ENCODE results near the gene RXFP2.

RXFP2 gene

DNA sequence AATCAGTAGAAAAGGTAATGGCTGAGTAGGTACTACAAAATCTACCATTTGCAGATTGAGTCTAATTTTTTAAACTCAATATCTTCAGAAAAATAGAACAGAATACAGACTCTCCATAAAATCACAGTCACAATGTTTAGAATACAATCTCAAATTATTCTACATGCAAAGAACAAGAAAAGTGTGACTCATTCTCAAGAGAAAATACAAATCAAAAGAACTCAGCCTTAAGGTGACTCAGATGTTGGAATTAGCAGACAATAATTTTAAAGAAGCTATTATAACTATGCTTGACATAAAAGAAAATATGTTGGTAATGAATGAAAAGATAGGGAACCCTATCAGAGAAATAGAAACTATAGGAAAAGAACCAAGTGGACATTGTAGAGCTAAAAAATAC lies 78.9 kb downstream of the RXFP2 start:
- FAIRE-seq, result no peak
- DNase-seq (ENCODE audit: extremely low spot score, insufficient read length, low read depth), result no peak

DNA sequence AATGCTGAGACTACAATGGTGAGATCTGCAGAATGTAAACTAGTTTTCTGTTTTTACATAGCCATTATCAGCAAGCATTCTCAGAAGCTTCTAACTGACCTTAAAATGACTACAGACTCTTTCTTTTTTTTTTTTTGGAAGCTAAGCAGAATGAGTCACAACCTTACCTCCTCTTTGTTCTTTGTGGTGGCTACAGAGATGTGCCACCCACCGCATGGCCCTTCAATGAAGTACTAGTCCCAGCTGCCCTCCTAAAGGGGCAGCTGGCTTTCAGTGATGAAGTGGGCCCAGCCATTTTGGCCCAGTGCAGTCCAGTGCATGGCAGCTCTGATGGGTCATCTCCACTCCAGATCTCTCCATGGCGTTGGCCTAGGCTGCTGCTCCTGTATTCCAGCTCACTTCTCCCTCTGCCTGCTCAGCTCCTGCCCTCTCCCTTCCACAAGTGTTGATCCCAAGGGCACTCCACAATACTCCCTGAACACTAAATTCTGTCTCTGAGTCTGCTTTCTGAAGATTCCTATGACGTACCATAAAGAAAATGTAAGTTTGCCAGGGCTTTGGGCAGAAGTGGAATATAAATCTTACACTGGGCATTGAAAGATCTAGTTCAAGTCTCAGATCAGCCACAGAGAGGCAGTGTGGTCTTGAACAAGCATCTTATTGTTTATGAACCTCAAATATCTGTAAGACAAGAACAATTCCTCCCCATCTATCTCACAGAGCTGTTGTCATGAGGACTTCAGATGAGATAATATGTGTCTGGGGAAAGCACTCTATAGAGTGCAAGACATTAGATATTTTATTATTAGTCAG lies 85.6 kb downstream of the RXFP2 start:
- no peak for DNase-seq (ENCODE audit: extremely low spot score, insufficient read length, low read depth)
- peak; percentile 62 for FAIRE-seq

DNA sequence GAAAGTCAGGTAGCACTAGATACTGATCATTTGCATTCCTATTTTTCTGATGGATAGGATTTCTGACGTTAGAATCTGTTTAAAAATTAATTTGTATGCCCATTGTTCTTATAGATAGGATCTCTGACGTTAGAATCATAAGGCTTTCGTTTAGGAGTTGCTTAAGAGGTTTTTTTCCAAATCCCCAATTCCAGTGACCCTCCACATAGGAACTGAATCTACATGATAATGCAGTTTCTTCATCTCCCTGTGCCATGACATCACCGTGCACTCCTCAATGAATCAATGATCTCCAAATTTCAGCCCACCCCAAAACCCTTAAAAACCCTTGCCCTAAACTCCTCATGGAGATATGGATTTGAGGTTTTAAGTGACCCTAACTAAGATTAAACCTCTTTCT lies 87.2 kb downstream of the RXFP2 start:
- DNase-seq (ENCODE audit: extremely low spot score, insufficient read length, low read depth), result no peak
- no peak for FAIRE-seq

DNA sequence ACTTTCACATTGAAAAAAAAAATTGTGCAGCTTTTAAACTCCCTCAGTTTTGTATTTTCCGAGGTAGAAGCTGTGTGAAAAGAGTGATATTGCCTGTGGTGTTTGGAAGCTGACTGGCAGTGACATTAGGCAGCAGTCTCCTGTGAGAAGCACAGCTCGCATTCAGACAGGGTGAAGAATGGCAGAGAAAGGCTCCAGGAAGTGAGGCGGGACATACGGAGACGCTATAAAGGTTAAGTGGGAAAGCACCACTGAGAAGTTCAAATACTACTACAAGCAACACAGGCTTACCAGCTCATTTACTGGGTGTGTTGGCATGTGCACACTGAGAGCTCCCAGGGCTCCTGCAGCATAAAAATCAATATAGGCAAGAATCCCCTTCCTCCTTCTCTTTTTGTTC lies 88.4 kb downstream of the RXFP2 start:
- FAIRE-seq (no peak), DNase-seq (ENCODE audit: extremely low spot score, insufficient read length, low read depth) (no peak)

DNA sequence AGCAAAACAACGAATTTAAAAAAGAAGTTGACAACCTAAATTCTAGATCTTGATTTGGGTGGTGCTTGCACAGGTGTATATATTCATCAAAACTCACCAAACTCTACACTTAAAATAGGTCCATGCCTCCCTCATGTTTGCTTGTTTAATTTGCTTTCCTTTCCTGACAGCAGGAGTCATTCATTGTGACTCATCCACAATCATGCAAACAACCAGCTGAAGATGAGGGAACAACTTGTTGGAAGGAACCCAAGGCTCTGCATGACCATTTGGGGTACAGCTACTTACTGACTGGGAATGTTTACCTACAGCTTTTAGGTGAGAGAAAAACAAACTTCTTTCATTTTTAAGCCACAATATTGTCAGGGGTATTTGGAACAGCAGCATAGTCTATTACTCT lies 96.6 kb downstream of the RXFP2 start:
- FAIRE-seq (no peak), DNase-seq (ENCODE audit: extremely low spot score, insufficient read length, low read depth) (no peak)

DNA sequence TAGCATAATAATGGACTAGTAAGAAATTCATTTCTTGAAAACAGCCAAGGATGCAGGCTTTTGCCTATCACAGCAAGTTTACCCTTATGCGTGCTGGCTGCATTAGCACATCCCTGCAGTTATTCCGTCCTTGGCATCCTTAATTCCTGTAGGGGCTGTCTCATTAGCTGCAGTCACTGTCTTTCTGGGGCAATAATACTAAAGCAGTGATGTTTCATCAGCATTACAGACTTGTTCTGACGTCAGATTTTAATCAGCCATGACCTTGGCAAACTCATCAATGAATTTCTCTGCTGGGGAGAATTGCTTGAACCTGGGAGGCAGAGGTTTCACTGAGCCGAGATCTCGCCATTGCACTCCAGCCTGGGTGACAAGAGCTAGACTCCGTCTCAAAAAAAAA lies 103.7 kb downstream of the RXFP2 start:
- FAIRE-seq (no peak), DNase-seq (ENCODE audit: extremely low spot score, insufficient read length, low read depth) (no peak)

DNA sequence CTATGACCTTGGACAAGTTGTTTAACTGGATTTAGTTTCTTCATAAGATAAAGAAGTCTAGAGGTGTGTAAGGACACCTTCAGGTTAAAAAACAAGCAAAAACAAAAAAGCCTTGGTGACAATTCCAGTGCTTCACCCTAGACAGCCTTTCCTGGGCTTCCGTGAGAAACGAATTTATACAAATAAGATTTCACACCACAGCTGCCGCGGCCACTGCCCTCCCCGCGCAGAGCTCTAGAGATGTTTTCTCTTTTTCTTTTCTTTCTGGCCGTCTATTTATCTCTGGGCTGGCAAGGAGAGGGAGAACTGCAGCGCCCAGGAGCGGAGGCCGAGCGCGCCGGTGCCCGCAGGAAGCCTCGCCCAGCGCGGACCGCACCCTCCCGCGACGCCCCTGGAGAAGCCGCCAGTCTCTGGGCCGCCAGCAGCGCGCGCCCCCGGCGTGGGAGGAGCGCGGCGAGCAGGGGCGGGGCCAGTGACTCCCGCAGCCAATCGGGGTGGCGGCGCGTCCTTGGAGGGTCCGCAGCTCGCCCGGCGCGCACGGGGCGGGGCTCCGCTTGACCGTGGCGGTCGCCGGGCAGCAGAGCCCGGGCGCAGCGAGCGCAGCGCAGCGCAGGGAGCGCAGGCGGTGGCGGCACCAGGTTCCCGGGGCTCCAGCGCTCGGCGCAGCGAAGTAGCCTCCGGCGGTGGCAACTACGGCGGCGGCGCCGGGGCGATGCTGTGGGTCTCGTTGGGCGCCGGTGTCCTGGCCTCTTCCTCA lies 107.0 kb downstream of the RXFP2 start:
- FAIRE-seq (peak; percentile 75), DNase-seq (ENCODE audit: extremely low spot score, insufficient read length, low read depth) (peak; percentile 64)

DNA sequence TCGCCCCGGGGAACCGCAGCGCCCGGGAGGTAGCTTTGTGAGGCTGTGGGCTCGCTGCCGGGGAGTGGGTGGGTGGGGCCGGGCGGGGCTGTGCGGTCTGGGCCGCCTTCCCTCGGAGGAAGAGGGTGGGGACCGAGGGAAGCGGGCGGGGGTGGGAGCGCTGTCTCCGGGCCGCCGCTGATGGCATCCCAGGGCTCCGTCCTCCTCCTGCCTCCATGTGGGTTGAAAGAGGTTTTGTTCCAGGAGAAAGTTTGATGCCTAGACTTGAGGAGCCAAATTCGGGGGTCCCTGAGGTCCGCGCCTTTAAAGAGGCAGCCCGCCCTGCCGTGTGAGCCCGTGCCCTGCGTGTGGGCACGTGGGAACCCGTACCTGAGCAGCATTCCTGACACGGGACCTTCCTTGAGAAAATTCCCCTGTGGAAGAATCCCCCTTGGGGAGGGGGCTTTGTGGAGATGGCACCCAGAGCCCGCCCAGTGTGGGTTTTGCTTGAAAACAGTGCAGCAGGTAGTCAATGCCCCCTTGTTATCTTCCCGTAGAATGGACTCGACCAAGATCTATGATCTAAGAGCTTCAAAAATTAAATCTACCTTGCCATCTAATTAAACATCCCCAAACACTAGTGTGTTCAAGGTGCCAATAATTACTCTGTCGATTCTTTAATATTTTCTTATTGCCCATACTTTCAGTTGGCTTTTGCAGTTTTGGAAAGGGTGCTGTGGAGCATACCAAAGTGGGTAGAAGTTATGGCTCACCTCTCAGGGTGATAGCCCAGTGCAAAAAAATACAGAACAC lies 107.8 kb downstream of the RXFP2 start:
- FAIRE-seq (no peak), DNase-seq (ENCODE audit: extremely low spot score, insufficient read length, low read depth) (no peak)

DNA sequence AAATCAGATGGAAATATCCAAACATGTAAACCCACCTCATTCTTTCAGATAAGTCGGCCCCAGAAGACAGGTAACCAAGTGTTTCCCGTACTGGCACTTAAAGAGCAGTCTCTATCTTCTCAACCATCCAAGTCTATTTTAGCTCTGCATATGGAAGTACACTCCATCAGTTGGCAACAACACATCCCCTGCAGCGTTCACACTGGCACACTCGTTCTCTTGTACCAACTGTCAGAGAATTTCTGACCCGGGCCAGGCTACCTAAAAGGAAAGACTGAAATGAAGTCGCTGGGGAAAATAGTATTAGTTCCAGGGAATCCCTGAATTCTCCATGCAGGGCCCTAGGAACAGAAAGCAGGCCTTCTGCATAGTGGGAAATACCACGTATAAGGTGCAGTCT lies 109.3 kb downstream of the RXFP2 start:
- no peak for DNase-seq (ENCODE audit: extremely low spot score, insufficient read length, low read depth)
- FAIRE-seq, result no peak

DNA sequence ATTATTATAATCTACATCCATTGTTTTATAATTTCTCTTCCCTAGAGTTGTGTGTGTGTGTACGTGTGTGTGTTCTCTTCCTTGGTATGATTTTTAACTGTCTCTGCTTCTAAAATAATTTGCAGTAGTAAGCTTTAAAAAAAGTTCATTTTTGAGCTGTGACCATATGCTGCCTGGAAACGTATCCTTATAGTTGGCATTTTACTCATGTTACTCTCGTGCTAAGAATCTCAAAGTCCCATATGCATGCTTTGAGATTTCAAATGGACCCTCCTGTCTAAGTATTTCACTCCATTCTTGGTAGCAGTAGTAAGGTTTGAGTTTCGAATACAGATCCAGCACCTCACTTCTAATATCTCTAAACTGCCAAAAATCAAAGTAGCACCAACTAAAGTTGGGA lies 109.9 kb downstream of the RXFP2 start:
- no peak for DNase-seq (ENCODE audit: extremely low spot score, insufficient read length, low read depth)
- no peak for FAIRE-seq

DNA sequence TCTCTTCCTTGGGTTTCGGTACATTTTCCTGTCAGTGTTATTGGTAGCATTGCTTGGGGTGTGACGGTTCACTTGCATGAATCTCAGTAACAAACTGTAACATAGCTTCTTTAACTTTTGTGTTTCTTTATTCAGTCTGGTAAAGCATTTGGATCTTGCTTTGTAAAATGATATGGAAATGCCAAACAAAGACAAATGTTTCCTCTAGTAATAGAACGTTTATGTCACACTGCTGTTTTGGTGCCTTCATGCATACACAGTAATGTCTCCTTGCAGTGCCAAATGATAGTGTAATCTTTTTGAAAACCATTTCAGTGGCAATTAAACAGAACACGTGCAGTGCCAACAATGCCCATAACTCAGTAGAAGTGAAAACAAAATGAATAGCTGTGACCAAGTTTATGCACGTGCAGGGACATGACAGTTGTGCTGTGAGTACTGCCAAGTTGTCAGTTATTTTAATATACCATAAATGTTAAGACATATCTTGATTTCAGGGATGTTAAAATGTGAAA lies 110.8 kb downstream of the RXFP2 start:
- FAIRE-seq (no peak), DNase-seq (ENCODE audit: extremely low spot score, insufficient read length, low read depth) (no peak)

DNA sequence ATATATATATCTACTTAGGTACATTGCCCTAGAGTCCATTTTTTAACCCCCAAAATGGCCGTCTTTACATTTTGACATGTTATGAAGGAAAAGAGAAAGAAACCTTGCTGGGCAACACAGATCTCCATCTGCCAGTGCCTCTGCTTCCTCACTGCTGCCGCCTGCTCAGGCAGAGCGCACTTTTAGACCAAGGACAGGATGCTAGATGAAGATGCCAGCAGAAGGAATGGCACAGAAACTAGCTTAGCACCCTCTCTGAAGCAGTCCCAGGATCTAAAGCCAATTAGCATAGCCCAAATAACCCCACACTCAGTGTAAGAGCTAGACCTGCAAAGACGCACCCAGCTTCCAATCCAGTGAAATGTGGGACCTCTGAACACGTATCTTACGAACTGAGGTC lies 111.9 kb downstream of the RXFP2 start:
- DNase-seq (ENCODE audit: extremely low spot score, insufficient read length, low read depth) (no peak), FAIRE-seq (no peak)
